BE2C (cell line): ENCODE data around the gene PPP1R14B.

Experiments used
- DNase-seq: peaks from one replicate; pipeline ENCODE4 v3.0.0-alpha.2; 2020
- H3K27me3 ChIP-seq: fragments of 250-450 bp; sonication (Bioruptor Pico); 2 replicates; pipeline ENCODE4 v1.5.1; 2020; ENCODE audit warnings: mild to moderate bottlenecking
- H3K36me3 ChIP-seq: fragments of 250-450 bp; sonication (Bioruptor Pico); 2 replicates; pipeline ENCODE4 v1.5.1; 2020; ENCODE audit warnings: mild to moderate bottlenecking
- H3K4me1 ChIP-seq: fragments of 250-450 bp; sonication (Bioruptor Pico); 2 replicates; pipeline ENCODE4 v1.5.1; 2020
- H3K4me3 ChIP-seq: 2 replicates; pipeline ENCODE4 v1.5.1; 2011; ENCODE audit warnings: low read depth, low read length
- H3K9me3 ChIP-seq: fragments of 250-450 bp; sonication (Bioruptor Pico); 2 replicates; pipeline ENCODE4 v1.5.1; 2020
- CTCF ChIP-seq: IDR thresholded peaks from 2 replicates; pipeline ENCODE4 v1.5.1; 2012; ENCODE audit warnings: mild to moderate bottlenecking, low read depth, low read length

The PPP1R14B gene

DNA sequence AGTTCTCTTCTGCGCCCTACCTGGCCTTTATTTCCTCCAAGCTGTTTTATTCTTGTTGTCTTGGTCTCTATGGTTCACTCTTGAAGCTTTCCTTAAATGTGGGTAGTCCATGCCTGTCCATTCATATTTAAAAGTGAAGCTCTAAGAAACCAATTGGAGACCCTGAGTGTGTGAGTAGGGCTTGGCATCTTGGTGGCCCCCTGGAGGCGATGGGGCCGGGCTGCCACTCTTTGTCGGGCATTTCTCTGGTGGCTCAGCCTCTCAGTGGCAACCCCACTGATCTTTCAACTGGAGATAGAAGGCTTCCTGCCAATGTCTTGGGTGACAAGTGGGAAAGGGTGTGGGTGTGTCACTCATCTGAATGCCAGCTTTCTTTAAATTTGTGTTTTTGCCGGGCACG lies 29.9 kb downstream of the PPP1R14B start:
- Histone ChIP-seq H3K36me3 (no peaks in the 10 kb centered on the region), H3K9me3 (no peaks in the 10 kb centered on the region)
- no peak for TF ChIP-seq CTCF

GRCh38 chr11:64211181-64211872 lies 35.4 kb downstream of the PPP1R14B start:
- no peaks in the 10 kb centered on the region for H3K27me3 ChIP-seq
- no peak for DNase-seq
- no peak for TF ChIP-seq CTCF
- peaks cover 4% of the 10 kb centered on the region; the same call in 1 of the 2 replicates for H3K36me3 ChIP-seq
- no peaks in the 10 kb centered on the region for H3K9me3 ChIP-seq
- H3K4me3 ChIP-seq, result no peak overlapping the region
- H3K4me1 ChIP-seq, result peaks cover 4% of the 10 kb centered on the region; the same call in 1 of the 2 replicates

More for the DNA sequence above, 29.9 kb downstream of the PPP1R14B start:
- Histone ChIP-seq H3K4me1 (no peaks in the 10 kb centered on the region), H3K4me3 (no peak overlapping the region), H3K27me3 (no peaks in the 10 kb centered on the region)
- DNase-seq, result no peak

DNA sequence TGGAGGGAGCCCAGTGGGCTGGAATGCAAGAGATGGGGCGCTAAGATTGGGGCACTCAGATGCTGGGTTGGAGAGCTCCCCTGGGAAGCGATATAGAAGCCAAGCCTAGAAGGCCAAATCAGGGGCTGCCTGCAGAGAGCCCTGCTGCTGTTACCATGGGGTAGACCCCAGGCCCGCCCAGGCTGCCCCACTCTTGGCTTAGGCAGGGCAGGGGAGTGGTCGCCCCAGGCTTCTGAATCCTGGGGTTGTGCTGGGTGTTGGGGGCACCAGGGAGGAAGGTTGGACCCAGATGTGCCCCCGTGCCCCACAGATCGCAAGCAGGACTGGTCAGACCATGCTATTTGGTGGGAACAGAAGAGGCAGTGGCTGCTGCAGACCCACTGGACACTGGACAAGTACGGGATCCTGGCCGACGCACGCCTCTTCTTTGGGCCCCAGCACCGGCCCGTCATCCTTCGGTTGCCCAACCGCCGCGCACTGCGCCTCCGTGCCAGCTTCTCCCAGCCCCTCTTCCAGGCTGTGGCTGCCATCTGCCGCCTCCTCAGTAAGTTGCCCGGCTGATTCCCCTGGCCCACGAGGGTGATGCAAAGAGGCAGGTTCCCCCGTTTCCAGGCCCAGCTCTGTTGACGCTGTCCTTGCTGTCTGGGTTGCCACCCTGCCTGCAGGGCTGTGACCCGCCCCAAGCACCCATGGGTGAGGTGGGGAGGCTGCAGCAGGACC lies 36.3 kb downstream of the PPP1R14B start:
- no peak overlapping the region for H3K4me3 ChIP-seq

DNA sequence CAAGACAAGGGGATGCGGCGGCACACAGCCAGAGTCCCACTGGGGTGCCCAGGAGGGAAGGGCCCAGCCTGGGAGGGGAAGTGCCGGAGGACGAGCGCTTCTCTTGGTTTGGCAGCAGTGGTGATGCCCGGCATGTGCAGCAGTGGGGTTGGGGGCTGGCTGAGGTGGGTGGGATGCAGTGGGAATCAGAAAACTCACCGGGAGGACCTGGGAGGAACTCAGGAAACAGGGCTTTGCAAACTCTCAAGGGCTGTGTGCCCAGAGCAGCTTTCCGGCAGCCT lies 37.2 kb downstream of the PPP1R14B start:
- DNase-seq, result no peak
- peaks cover 21% of the 10 kb centered on the region for H3K36me3 ChIP-seq
- no peak overlapping the region for H3K4me3 ChIP-seq
- TF ChIP-seq CTCF, result no peak
- H3K4me1 ChIP-seq, result peaks cover 4% of the 10 kb centered on the region; the same call in 1 of the 2 replicates
- H3K9me3 ChIP-seq, result no peaks in the 10 kb centered on the region
- no peaks in the 10 kb centered on the region for H3K27me3 ChIP-seq

More for the DNA sequence above, 36.3 kb downstream of the PPP1R14B start:
- Histone ChIP-seq H3K9me3 (no peaks in the 10 kb centered on the region), H3K36me3 (peaks cover 12% of the 10 kb centered on the region), H3K27me3 (no peaks in the 10 kb centered on the region), H3K4me1 (peaks cover 4% of the 10 kb centered on the region; the same call in 1 of the 2 replicates)
- TF ChIP-seq CTCF, result no peak
- no peak for DNase-seq

DNA sequence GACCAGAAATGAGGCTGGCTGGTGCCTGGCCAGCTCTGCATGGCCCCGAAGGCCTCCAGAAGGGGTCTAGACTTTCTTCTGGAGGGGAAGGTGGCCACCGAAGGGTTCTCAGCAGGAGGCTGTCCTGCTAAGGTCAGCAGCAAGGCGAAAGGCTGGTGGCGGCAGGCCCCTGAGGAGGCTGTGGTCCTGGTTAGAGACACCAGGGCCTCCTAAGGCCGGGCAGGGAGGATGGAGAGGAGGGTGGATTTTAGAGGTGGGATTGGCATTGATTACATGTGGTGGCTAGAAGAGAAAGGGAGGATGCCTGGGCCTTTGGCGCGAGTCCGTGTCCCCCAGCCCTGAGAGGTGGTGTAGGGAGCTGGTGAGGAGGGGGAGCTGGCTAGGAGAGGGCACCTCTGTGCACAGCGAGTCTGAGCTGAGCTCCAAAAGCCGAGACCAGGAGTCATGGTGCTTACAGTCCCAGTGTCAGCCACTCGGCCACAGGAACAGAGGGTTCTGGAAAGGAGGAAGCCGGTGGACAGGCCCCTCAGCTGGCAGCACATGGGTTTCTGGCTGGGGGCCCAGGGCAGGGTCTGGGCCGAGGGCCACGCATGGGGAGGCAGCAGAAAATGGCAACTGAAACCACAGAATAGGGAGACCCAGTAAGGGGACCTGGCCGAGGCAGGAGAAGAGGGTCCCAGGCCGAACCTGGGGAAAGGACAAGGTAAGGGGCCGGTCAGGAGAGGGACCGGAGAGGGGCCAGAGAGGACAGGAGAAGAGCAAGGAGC lies 37.8 kb downstream of the PPP1R14B start:
- no peak overlapping the region for H3K4me3 ChIP-seq
- peaks cover 21% of the 10 kb centered on the region for H3K36me3 ChIP-seq
- H3K4me1 ChIP-seq, result peaks cover 4% of the 10 kb centered on the region; the same call in 1 of the 2 replicates
- H3K27me3 ChIP-seq, result no peaks in the 10 kb centered on the region
- no peaks in the 10 kb centered on the region for H3K9me3 ChIP-seq
- DNase-seq, result no peak
- no peak for TF ChIP-seq CTCF
